ENCODE results near the gene ITGB6. TPM values are rescaled to one million over a fixed set of nuclear protein-coding genes. Genes with fewer than 3 reads are reported as not detected.
"Not testable (repeated sequence)": the region's sequence is repeated elsewhere in the genome, so short reads cannot be mapped to it uniquely, and the experiment has no call there.

Gene ITGB6
- total RNA-seq, 2 donors from 2014 or later, result not detected

- H3K9me3 Mint-ChIP-seq, result no peaks in the 10 kb centered on the region
- ATAC-seq, result no peak
- no peaks in the 10 kb centered on the region for H3K36me3 Mint-ChIP-seq
- no peak overlapping the region for H3K27ac Mint-ChIP-seq
- no peak for DNase-seq (ENCODE audit: low spot score in 2 of 2)
These were observed 32.9 kb downstream of the ITGB6 start for GRCh38 chr2:160167089-160167740.

- no peak overlapping the region for H3K27ac Mint-ChIP-seq
- no peaks in the 10 kb centered on the region for H3K9me3 Mint-ChIP-seq
- DNase-seq (ENCODE audit: low spot score in 2 of 2) (no peak), ATAC-seq (no peak)
- no peaks in the 10 kb centered on the region for H3K36me3 Mint-ChIP-seq
These were observed 34.1 kb downstream of the ITGB6 start for GRCh38 chr2:160165996-160166395.

GRCh38 chr2:160165081-160165480, 35.0 kb downstream of the ITGB6 start:
- ATAC-seq, result no peak
- no peak for DNase-seq (ENCODE audit: low spot score in 2 of 2)
- Mint-ChIP-seq H3K27ac (no peak overlapping the region), H3K36me3 (no peaks in the 10 kb centered on the region), H3K9me3 (no peaks in the 10 kb centered on the region)

- Mint-ChIP-seq H3K36me3 (no peaks in the 10 kb centered on the region), H3K27ac (no peak overlapping the region), H3K9me3 (peaks cover 0 to 5% of the 10 kb centered on the region in 2 donors)
- ATAC-seq, result no peak
- DNase-seq (ENCODE audit: low spot score in 2 of 2), result no peak
These were observed 41.9 kb downstream of the ITGB6 start for GRCh38 chr2:160157861-160158829.

GRCh38 chr2:160156665-160157064, 43.4 kb downstream of the ITGB6 start:
- no peaks in the 10 kb centered on the region for H3K36me3 Mint-ChIP-seq

GRCh38 chr2:160156100-160156499, 44.0 kb downstream of the ITGB6 start:
- no peak for ATAC-seq
- Mint-ChIP-seq H3K36me3 (no peaks in the 10 kb centered on the region), H3K9me3 (peaks cover 0 to 10% of the 10 kb centered on the region in 2 donors), H3K27ac (no peak overlapping the region)
- no peak for DNase-seq (ENCODE audit: low spot score in 2 of 2)

More at GRCh38 chr2:160156665-160157064, 43.4 kb downstream of the ITGB6 start:
- DNase-seq (ENCODE audit: low spot score in 2 of 2) (no peak), ATAC-seq (no peak)
- Mint-ChIP-seq H3K9me3 (peaks cover 0 to 5% of the 10 kb centered on the region in 2 donors), H3K27ac (no peak overlapping the region)

- H3K9me3 Mint-ChIP-seq; ATAC-seq; H3K27ac Mint-ChIP-seq; DNase-seq (ENCODE audit: low spot score in 2 of 2); H3K36me3 Mint-ChIP-seq: not testable (repeated sequence)
These were observed 51.7 kb downstream of the ITGB6 start for GRCh38 chr2:160148419-160148818.

GRCh38 chr2:160145471-160145870, 54.6 kb downstream of the ITGB6 start:
- ATAC-seq, result no peak
- no peaks in the 10 kb centered on the region for H3K36me3 Mint-ChIP-seq
- H3K27ac Mint-ChIP-seq, result no peak overlapping the region
- no peak for DNase-seq (ENCODE audit: low spot score in 2 of 2)
- no peaks in the 10 kb centered on the region for H3K9me3 Mint-ChIP-seq

- DNase-seq (ENCODE audit: low spot score in 2 of 2) (no peak), ATAC-seq (no peak)
- no peaks in the 10 kb centered on the region for H3K9me3 Mint-ChIP-seq
- H3K27ac Mint-ChIP-seq, result no peak overlapping the region
- H3K36me3 Mint-ChIP-seq, result no peaks in the 10 kb centered on the region
These were observed 55.6 kb downstream of the ITGB6 start for GRCh38 chr2:160144280-160144990.

GRCh38 chr2:160142472-160142871, 57.6 kb downstream of the ITGB6 start:
- H3K27ac Mint-ChIP-seq, result no peak overlapping the region
- H3K9me3 Mint-ChIP-seq, result no peaks in the 10 kb centered on the region
- no peak for ATAC-seq
- no peak for DNase-seq (ENCODE audit: low spot score in 2 of 2)
- H3K36me3 Mint-ChIP-seq, result no peaks in the 10 kb centered on the region

- ATAC-seq (no peak), DNase-seq (ENCODE audit: low spot score in 2 of 2) (no peak)
- no peaks in the 10 kb centered on the region for H3K36me3 Mint-ChIP-seq
- H3K9me3 Mint-ChIP-seq, result no peaks in the 10 kb centered on the region
- H3K27ac Mint-ChIP-seq, result no peak overlapping the region
These were observed 58.2 kb downstream of the ITGB6 start for GRCh38 chr2:160141912-160142311.

GRCh38 chr2:160141419-160141818, 58.7 kb downstream of the ITGB6 start:
- DNase-seq (ENCODE audit: low spot score in 2 of 2), result no peak
- ATAC-seq, result no peak
- no peaks in the 10 kb centered on the region for H3K36me3 Mint-ChIP-seq
- H3K27ac Mint-ChIP-seq, result no peak overlapping the region
- H3K9me3 Mint-ChIP-seq, result no peaks in the 10 kb centered on the region

GRCh38 chr2:160140471-160140870, 59.6 kb downstream of the ITGB6 start:
- no peaks in the 10 kb centered on the region for H3K9me3 Mint-ChIP-seq
- H3K27ac Mint-ChIP-seq, result no peak overlapping the region
- ATAC-seq, result no peak
- no peaks in the 10 kb centered on the region for H3K36me3 Mint-ChIP-seq
- DNase-seq (ENCODE audit: low spot score in 2 of 2), result no peak

GRCh38 chr2:160139991-160140390, 60.1 kb downstream of the ITGB6 start:
- DNase-seq (ENCODE audit: low spot score in 2 of 2) (no peak), ATAC-seq (no peak)
- Mint-ChIP-seq H3K36me3 (no peaks in the 10 kb centered on the region), H3K27ac (no peak overlapping the region), H3K9me3 (no peaks in the 10 kb centered on the region)

GRCh38 chr2:160139350-160139749, 60.7 kb downstream of the ITGB6 start:
- no peaks in the 10 kb centered on the region for H3K9me3 Mint-ChIP-seq
- DNase-seq (ENCODE audit: low spot score in 2 of 2), result no peak
- ATAC-seq, result no peak
- no peak overlapping the region for H3K27ac Mint-ChIP-seq
- no peaks in the 10 kb centered on the region for H3K36me3 Mint-ChIP-seq

- H3K36me3 Mint-ChIP-seq, result no peaks in the 10 kb centered on the region
- H3K9me3 Mint-ChIP-seq, result peaks cover 0 to 5% of the 10 kb centered on the region in 2 donors
- H3K27ac Mint-ChIP-seq, result no peak overlapping the region
- ATAC-seq (no peak), DNase-seq (ENCODE audit: low spot score in 2 of 2) (no peak)
These were observed 61.7 kb downstream of the ITGB6 start for GRCh38 chr2:160138406-160138805.

GRCh38 chr2:160137464-160137863, 62.6 kb downstream of the ITGB6 start:
- H3K27ac Mint-ChIP-seq, result no peak overlapping the region
- H3K9me3 Mint-ChIP-seq, result peaks cover 0 to 5% of the 10 kb centered on the region in 2 donors
- no peaks in the 10 kb centered on the region for H3K36me3 Mint-ChIP-seq
- no peak for DNase-seq (ENCODE audit: low spot score in 2 of 2)
- no peak for ATAC-seq

Measured in activated naive CD4-positive, alpha-beta T cell treated with anti-CD3 and anti-CD28 coated beads, Interleukin-2, amount 50 U/mL, for 72 hours (primary cell).